Naive thymus-derived CD8-positive, alpha-beta T cell (primary cell): ENCODE data around the gene RTP1. TPM values are rescaled to one million over a fixed set of nuclear protein-coding genes. Genes with fewer than 3 reads are reported as not detected.
A peak's percentile ranks its signal among the peaks of the same experiment; 100 is the strongest.
"Not testable (repeated sequence)": the region's sequence is repeated elsewhere in the genome, so short reads cannot be mapped to it uniquely, and the experiment has no call there.

Source experiments
- ATAC-seq, 2 donors: fragments of 150-1000 bp; cut with Tn5 transposase in 1 of 2; sonication (Bioruptor Pico), chemical (Tn5 transposase) in 1 of 2; 1 replicate in 1 of 2; 2 replicates in 1 of 2; pipeline ENCODE4 v1.10.0; 2021; ENCODE audit warnings: mild to moderate bottlenecking in 2 of 2, moderate library complexity in 2 of 2
- POLR2A ChIA-PET: fragments of 350-600 bp; sonication (Branson Sonifier 250); formaldehyde crosslinking; loops from one replicate; lab custom pipeline; 2021; ENCODE audit warnings: antibody characterized with exemption; lab: Charles Lee
- DNase-seq, 10 donors: peaks; one replicate each; pipeline versions ENCODE4 v3.0.0 to v3.0.0-alpha.2; 2020 to 2022
- H3K27ac Mint-ChIP-seq, 10 donors: one replicate each; pipeline ENCODE4 v1.8.0; 2020 to 2022; ENCODE audit warnings: mild to moderate bottlenecking in 10 of 10, mixed read lengths in 10 of 10, moderate library complexity in 4 of 10, inconsistent platforms in 1 of 10
- H3K27me3 Mint-ChIP-seq, 5 donors: one replicate each; pipeline ENCODE4 v1.8.0; 2021 to 2022; ENCODE audit warnings: mixed read lengths in 5 of 5
- H3K36me3 Mint-ChIP-seq, 3 donors: one replicate each; pipeline ENCODE4 v1.8.0; 2020 to 2022; ENCODE audit warnings: mixed read lengths in 3 of 3, mild to moderate bottlenecking in 2 of 3, inconsistent platforms in 1 of 3
- H3K4me1 Mint-ChIP-seq, 4 donors: one replicate each; pipeline ENCODE4 v1.8.0; 2021 to 2022; ENCODE audit warnings: mixed read lengths in 4 of 4
- H3K4me3 Mint-ChIP-seq, 10 donors: one replicate each; pipeline ENCODE4 v1.8.0; 2020 to 2022; ENCODE audit warnings: mild to moderate bottlenecking in 10 of 10, mixed read lengths in 10 of 10, moderate library complexity in 6 of 10, inconsistent platforms in 1 of 10
- H3K9me3 Mint-ChIP-seq, 9 donors: one replicate each; pipeline ENCODE4 v1.8.0; 2020 to 2022; ENCODE audit warnings: mixed read lengths in 9 of 9, mild to moderate bottlenecking in 3 of 9, inconsistent platforms in 1 of 9, moderate library complexity in 1 of 9
- polyA plus RNA-seq, 3 donors: library from polyadenylated mRNA; unstranded; fragments of 300-500 nt; fragmentation: Illumina TruSeq; gene quantifications; one replicate each; pipeline ENCODE4 v1.2.3, GENCODE V29; 2021
- total RNA-seq, 8 experiments: library from RNA in 2 of 8; stranded (reverse) in 2 of 8; gene quantifications; one replicate each; pipeline ENCODE4 v1.2.3 and lab custom pipeline; 2021 to 2026

RTP1 gene
- total and polyA plus RNA-seq, 5 experiments from 2014 or later, result not detected

DNA sequence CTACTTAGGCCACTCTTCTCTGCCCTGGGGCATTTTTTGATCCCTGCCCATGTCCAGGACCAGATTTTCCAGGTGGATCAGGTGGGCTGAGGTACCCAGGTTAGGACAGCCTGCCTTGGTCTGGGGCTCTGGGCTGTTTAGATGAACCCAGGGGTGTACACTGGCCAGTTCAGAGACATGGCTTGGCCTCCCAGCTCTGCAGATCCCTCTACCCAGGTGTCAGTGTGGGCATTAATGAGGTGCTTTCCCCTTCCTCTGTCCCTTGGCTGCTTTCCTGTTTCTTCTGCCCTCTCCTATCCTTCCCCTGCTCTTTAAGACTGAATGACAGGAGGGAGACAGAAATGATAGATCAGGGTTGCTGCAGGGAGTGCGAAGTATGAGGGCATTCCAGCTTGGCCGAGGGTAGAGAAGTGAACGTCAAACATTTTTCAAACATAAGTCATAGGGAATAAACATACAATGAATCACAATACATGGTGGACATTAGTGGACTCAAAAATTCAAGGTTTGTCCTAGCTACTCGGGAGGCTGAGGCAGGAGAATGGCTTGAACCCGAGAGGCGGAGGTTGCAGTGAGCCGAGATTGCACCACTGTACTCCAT is 30.5 kb downstream of the RTP1 start:
- no peaks in the 10 kb centered on the region for H3K36me3 Mint-ChIP-seq
- peaks cover 5 to 20% (median 11%) of the 10 kb centered on the region in 5 donors for H3K27me3 Mint-ChIP-seq
- POLR2A ChIA-PET, result no interaction called here
- no peaks in the 10 kb centered on the region for H3K9me3 Mint-ChIP-seq
- H3K4me3 Mint-ChIP-seq, result no peak overlapping the region
- ATAC-seq, result no peak
- H3K27ac Mint-ChIP-seq, result no peak overlapping the region
- H3K4me1 Mint-ChIP-seq, result peaks cover 0 to 1% (median 0%) of the 10 kb centered on the region in 4 donors
- DNase-seq, result no peak

GRCh38 chr3:187228740-187229139 is 31.5 kb downstream of the RTP1 start:
- Mint-ChIP-seq H3K27me3 (peaks cover 5 to 20% (median 11%) of the 10 kb centered on the region in 5 donors), H3K9me3 (no peaks in the 10 kb centered on the region), H3K4me3 (no peak overlapping the region), H3K4me1 (peaks cover 0 to 1% (median 0%) of the 10 kb centered on the region in 4 donors), H3K27ac (no peak overlapping the region), H3K36me3 (no peaks in the 10 kb centered on the region)
- ATAC-seq (no peak), DNase-seq (no peak)
- POLR2A ChIA-PET, result no interaction called here

GRCh38 chr3:187230011-187230410 is 32.7 kb downstream of the RTP1 start:
- no peak for ATAC-seq
- H3K4me3 Mint-ChIP-seq, result no peak overlapping the region
- POLR2A ChIA-PET, result no interaction called here

GRCh38 chr3:187236962-187237361 is 39.7 kb downstream of the RTP1 start:
- Mint-ChIP-seq H3K9me3 (peaks cover 0 to 11% (median 2%) of the 10 kb centered on the region in 9 donors), H3K27ac (no peak overlapping the region), H3K4me1 (no peaks in the 10 kb centered on the region), H3K27me3 (no peaks in the 10 kb centered on the region), H3K4me3 (no peak overlapping the region), H3K36me3 (peaks cover 0 to 7% (median 0%) of the 10 kb centered on the region in 3 donors)
- ATAC-seq (no peak), DNase-seq (no peak)
- POLR2A ChIA-PET, result no interaction called here

More at GRCh38 chr3:187230011-187230410, 32.7 kb downstream of the RTP1 start:
- Mint-ChIP-seq H3K36me3 (no peaks in the 10 kb centered on the region), H3K27me3 (peaks cover 5 to 20% (median 11%) of the 10 kb centered on the region in 5 donors), H3K4me1 (no peaks in the 10 kb centered on the region), H3K27ac (no peak overlapping the region), H3K9me3 (no peaks in the 10 kb centered on the region)
- no peak for DNase-seq

GRCh38 chr3:187237741-187238140 is 40.5 kb downstream of the RTP1 start:
- DNase-seq, result no peak

DNA sequence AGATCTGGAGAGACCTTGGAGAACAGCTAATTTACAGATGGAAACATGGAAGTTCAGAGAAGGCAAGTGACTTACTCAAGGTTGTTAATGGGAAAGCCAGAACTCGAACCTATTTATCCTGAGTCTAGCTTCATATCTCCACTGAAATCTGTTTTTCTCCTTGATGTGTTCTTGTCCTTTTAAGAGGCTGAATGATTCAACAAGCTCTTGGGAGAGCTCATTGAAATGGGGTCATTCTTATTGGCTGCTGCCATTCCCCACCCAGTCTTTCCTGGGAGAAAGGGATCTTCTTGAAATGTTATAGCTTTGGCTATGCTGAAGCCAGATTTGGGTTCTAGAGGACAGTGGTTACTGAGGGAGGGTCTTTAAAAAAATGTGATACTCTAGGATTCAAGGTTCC is 41.0 kb downstream of the RTP1 start:
- no peaks in the 10 kb centered on the region for H3K27me3 Mint-ChIP-seq
- no peaks in the 10 kb centered on the region for H3K4me1 Mint-ChIP-seq
- no peak for DNase-seq
- POLR2A ChIA-PET, result no interaction called here
- ATAC-seq, result no peak
- no peak overlapping the region for H3K4me3 Mint-ChIP-seq
- H3K36me3 Mint-ChIP-seq, result peaks cover 0 to 7% (median 0%) of the 10 kb centered on the region in 3 donors
- H3K9me3 Mint-ChIP-seq, result peaks cover 0 to 11% (median 2%) of the 10 kb centered on the region in 9 donors
- H3K27ac Mint-ChIP-seq, result no peak overlapping the region

More at GRCh38 chr3:187237741-187238140, 40.5 kb downstream of the RTP1 start:
- POLR2A ChIA-PET, result no interaction called here
- H3K36me3 Mint-ChIP-seq, result peaks cover 0 to 7% (median 0%) of the 10 kb centered on the region in 3 donors
- peaks cover 0 to 11% (median 2%) of the 10 kb centered on the region in 9 donors for H3K9me3 Mint-ChIP-seq
- H3K27ac Mint-ChIP-seq, result no peak overlapping the region
- no peak for ATAC-seq
- H3K4me1 Mint-ChIP-seq, result no peaks in the 10 kb centered on the region
- H3K4me3 Mint-ChIP-seq, result no peak overlapping the region
- H3K27me3 Mint-ChIP-seq, result no peaks in the 10 kb centered on the region

DNA sequence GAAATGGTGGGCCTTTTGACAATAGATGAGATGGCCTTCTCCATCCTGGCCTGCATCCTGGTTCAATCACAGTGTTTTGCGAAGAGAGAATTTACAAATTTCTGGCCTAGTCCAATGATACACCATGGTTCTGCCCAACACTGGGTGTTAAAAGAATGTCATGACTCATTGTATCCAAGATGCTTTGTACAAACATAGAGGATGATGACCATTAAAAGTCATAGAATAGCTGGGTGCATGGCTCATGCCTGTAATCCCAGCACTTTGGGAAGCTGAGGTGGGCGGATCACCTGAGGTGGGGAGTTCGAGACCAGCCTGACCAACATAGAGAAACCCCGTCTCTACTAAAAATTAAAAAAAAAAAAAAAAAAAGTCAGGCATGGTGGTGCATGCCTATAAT is 41.5 kb downstream of the RTP1 start:
- not testable (repeated sequence) for ATAC-seq, H3K4me3 Mint-ChIP-seq, H3K36me3 Mint-ChIP-seq, H3K4me1 Mint-ChIP-seq, H3K27ac Mint-ChIP-seq, DNase-seq, H3K27me3 Mint-ChIP-seq
- POLR2A ChIA-PET, result interaction anchor here (0.7 kb wide), 1 partner anchor 500 kb away, joined by 4 read pairs; no protein-coding TSS in a partner anchor
- peaks cover 0 to 11% (median 2%) of the 10 kb centered on the region in 9 donors for H3K9me3 Mint-ChIP-seq

DNA sequence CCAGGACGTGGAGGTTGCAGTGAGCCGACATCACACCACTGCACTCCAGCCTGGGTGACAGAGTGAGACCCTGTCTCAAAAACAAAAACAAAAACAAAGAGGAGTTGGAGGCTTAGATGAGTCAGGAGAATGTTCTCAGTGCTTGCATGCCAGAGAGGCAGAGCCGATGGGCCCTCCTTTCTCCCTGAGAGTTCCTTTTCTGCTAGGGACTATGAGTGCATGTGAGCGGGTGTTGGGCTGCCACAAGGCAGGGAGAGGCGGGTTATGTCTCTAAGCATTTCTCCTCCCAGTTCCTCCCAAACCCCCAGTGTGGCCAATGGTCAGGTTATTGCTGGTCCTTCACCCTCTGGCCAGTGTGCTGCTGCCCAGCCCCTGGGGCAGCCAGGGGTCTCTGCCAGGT is 45.1 kb downstream of the RTP1 start:
- POLR2A ChIA-PET, result no interaction called here
- peaks cover 0 to 9% (median 3%) of the 10 kb centered on the region in 5 donors for H3K27me3 Mint-ChIP-seq
- H3K4me3 Mint-ChIP-seq, result no peak overlapping the region
- peaks cover 2 to 6% (median 5%) of the 10 kb centered on the region in 4 donors for H3K4me1 Mint-ChIP-seq
- ATAC-seq, result no peak
- no peak for DNase-seq
- H3K36me3 Mint-ChIP-seq, result peaks cover 0 to 7% (median 0%) of the 10 kb centered on the region in 3 donors
- H3K27ac Mint-ChIP-seq, result no peak overlapping the region
- H3K9me3 Mint-ChIP-seq, result peaks cover 0 to 11% (median 2%) of the 10 kb centered on the region in 9 donors

DNA sequence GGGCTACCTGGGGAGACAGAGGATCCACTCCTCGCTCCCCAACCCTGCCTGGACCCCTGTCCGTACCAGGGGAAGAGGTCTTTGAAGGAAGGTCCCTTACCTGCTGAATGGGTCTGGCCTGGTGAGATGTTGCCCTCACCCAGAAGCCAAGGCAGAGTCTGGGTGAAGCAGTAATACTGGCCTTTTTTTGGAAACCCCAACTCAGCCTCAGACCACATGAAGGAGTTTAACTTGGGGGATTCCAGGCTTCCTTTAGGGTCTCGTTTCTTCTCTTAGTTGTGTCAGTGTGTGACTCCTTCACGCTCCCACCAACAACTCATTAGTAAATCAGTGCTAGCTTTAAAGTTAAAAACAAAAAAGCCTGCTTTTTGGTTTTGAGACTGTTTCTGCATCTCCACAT is 45.6 kb downstream of the RTP1 start:
- H3K36me3 Mint-ChIP-seq, result peaks cover 0 to 7% (median 0%) of the 10 kb centered on the region in 3 donors
- POLR2A ChIA-PET, result no interaction called here
- no peak overlapping the region for H3K4me3 Mint-ChIP-seq

GRCh38 chr3:187243933-187244524 is 46.7 kb downstream of the RTP1 start:
- DNase-seq (no peak), ATAC-seq (no peak)
- POLR2A ChIA-PET, result interaction anchor here (0.6 kb wide), 1 partner anchor 21 kb away, joined by 3 read pairs; no protein-coding TSS in a partner anchor
- Mint-ChIP-seq H3K4me3 (no peak overlapping the region), H3K27ac (no peak overlapping the region), H3K9me3 (peaks cover 0 to 11% (median 2%) of the 10 kb centered on the region in 9 donors), H3K4me1 (peaks cover 2 to 11% (median 7%) of the 10 kb centered on the region in 4 donors), H3K27me3 (peaks cover 0 to 12% (median 5%) of the 10 kb centered on the region in 5 donors), H3K36me3 (peaks cover 0 to 7% (median 0%) of the 10 kb centered on the region in 3 donors)

More for the DNA sequence above, 45.6 kb downstream of the RTP1 start:
- H3K9me3 Mint-ChIP-seq, result peaks cover 0 to 11% (median 2%) of the 10 kb centered on the region in 9 donors
- ATAC-seq, result no peak
- peaks cover 2 to 10% (median 7%) of the 10 kb centered on the region in 4 donors for H3K4me1 Mint-ChIP-seq
- H3K27me3 Mint-ChIP-seq, result peaks cover 0 to 9% (median 3%) of the 10 kb centered on the region in 5 donors
- DNase-seq, result no peak
- no peak overlapping the region for H3K27ac Mint-ChIP-seq

DNA sequence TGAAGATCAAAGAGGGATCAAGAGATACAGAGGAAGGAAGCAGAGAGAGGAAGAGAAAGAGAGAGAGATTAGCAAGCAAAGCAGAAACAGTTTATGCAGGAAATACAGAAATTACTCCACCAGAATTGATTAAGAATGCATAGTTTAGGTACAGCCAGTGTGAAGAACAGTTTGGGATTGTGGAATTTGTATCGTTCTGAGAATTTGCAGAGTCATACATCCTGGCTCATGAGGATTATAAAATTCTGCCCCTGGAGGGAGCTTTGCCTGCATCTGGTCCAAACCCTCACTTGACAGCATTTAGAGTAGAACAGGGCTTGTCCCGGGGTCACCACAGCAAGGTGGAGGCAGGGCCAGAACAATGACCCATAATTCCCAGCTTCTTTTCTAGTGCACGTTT is 50.1 kb downstream of the RTP1 start:
- peaks cover 2 to 11% (median 7%) of the 10 kb centered on the region in 4 donors for H3K4me1 Mint-ChIP-seq
- no peaks in the 10 kb centered on the region for H3K9me3 Mint-ChIP-seq
- peak in 1 of 2 donors; percentile 16 for ATAC-seq
- peaks cover 0 to 20% (median 8%) of the 10 kb centered on the region in 5 donors for H3K27me3 Mint-ChIP-seq
- POLR2A ChIA-PET, result no interaction called here
- H3K27ac Mint-ChIP-seq, result no peak overlapping the region
- no peak for DNase-seq
- peak overlapping the region in 4 of 10 donors; percentile 3 to 55 (median 4) for H3K4me3 Mint-ChIP-seq
- H3K36me3 Mint-ChIP-seq, result no peaks in the 10 kb centered on the region
